GM12872 (cell line): ENCODE measurements around the gene MAS1.

Experiments
- TF ChIP-seq, protein P1 (sequence below): IDR thresholded peaks from 3 replicates; pipeline ENCODE4 v1.5.1; 2011; ENCODE audit warnings: low read depth, mild to moderate bottlenecking, low read length, moderate library complexity; ENCODE audit not compliant: insufficient read depth

Gene MAS1

GRCh38 chr6:159908979-159909378 lies 18.2 kb downstream of the MAS1 start:
- TF ChIP-seq, protein P1, sequence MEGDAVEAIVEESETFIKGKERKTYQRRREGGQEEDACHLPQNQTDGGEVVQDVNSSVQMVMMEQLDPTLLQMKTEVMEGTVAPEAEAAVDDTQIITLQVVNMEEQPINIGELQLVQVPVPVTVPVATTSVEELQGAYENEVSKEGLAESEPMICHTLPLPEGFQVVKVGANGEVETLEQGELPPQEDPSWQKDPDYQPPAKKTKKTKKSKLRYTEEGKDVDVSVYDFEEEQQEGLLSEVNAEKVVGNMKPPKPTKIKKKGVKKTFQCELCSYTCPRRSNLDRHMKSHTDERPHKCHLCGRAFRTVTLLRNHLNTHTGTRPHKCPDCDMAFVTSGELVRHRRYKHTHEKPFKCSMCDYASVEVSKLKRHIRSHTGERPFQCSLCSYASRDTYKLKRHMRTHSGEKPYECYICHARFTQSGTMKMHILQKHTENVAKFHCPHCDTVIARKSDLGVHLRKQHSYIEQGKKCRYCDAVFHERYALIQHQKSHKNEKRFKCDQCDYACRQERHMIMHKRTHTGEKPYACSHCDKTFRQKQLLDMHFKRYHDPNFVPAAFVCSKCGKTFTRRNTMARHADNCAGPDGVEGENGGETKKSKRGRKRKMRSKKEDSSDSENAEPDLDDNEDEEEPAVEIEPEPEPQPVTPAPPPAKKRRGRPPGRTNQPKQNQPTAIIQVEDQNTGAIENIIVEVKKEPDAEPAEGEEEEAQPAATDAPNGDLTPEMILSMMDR = no peak

GRCh38 chr6:159910342-159910741 lies 19.6 kb downstream of the MAS1 start:
- TF ChIP-seq, protein P1 = no peak

- TF ChIP-seq, protein P1 = no peak
Measured at GRCh38 chr6:159913375-159913774, 22.6 kb downstream of the MAS1 start.

DNA sequence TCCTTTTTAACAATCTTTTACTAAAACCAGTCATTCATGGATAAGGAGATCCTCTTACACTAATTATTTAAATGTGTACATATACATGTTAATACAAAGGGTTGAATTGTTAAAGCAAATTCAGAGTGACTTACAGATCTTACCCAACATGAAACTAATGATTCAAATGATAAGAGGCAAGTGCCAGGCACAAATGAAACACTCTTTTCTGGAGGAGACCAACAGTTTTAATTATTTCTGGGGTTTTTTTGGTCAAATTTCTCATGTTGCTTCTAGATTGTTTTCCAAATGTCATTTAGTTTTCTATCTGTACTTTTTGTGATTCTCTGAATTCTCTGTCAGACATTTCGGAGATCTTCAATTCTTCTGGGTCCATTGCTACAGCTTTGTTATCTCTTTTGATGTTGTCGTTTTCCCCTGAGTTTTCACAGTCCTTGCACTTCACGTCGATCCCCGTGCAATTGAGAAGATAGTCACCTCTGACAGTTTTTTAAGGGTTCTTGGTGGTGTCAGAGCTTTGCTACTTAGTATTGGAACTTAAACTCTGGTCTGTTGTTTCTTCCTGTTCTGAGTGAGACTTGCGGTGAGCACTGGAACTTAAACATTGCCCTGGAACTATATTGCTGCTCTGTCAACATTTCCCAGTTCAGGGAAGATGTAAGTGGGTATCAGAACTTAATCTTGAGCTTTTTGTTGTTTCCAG lies 23.2 kb downstream of the MAS1 start:
- TF ChIP-seq, protein P1 = no peak

DNA sequence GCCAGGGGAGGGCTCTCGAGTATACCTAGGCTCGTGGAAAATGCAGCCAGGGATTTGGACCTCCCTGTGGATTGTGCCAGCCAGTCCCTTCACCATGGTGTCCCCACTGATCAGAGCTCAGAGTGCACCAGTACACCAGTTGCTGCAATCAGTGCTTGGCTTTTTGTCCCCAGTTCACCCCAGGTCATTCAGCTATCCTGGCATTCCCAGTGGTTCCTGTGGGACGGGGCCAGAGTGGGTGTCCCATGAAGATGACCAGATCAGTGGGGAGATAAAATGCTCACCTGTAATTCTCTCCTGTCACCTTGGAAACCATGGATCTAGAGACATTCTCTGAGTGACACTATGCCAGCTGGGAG lies 23.8 kb downstream of the MAS1 start:
- TF ChIP-seq, protein P1 = no peak

GRCh38 chr6:159915397-159915796 lies 24.6 kb downstream of the MAS1 start:
- TF ChIP-seq, protein P1 = no peak

DNA sequence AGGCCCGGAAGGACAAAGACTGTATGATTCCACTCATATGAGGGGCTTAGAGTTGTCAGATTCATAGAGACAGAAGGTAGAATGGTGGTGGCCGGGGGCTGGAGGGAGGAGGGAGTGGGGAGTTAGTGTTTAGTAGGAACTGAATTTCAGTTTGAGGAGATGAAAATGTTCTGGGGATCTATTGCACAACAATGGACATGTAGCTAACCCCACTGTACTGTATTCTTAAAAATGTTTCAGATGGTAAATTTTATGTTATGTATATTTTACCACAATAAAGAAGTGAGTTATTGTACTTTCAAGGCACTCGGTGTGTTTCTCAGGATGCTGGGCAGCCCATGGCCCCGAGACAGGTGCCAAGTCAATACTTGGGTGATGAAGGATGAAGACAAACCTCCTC lies 25.4 kb downstream of the MAS1 start:
- TF ChIP-seq, protein P1 = no peak
